ENCODE measurements around the gene SPON1.

The SPON1 gene

DNA sequence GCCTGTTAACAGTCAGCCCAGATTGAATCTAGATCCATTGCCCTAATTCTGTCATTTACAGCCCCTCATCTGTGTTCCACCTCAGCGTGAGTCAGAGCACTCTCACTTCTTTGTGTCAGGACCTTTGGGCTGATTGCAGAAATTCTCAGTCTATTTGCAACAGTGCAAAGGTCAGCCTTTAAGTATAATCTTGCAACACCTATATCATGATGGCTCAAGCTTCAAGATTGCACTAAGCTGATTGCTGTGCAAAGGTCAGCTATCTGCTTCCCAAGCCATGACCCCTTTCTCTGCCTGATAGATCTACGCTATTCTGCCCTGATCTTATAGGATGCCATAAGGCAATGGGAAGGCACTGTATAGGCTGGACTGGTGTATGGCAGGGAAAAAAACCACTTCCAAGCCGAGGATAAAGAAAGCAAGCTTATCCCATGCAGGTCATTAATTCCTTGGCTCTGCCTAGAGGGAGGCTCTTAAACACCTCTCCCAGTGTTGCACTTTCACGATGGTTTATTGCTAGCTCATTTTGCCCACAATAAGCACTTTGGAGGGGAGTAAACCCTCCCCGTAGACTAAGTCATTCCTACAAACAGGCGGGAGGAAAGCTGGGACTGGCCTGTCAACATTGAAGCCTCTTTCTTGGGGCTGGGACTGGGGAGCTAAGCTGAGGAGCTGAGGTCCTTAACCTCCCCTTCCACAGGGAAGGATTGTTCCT is 295.9 kb downstream of the SPON1 start:
- TF ChIP-seq TAF1 (IDR thresholded peaks at IDR 0.05; ENCODE audit: borderline replicate concordance, insufficient read depth, low read length), result no peak
- no peak for TF ChIP-seq REST (IDR thresholded peaks at IDR 0.05; ENCODE audit: insufficient read depth in 1 of 2, low read depth in 2 of 2, low read length in 2 of 2)
- no peak for TF ChIP-seq POLR2AphosphoS5 (IDR thresholded peaks at IDR 0.05; ENCODE audit: low read depth, low read length)
- no peak for TF ChIP-seq FOXP2 (optimal IDR thresholded peaks at IDR 0.05; ENCODE audit: borderline replicate concordance, extremely low read depth, extremely low read length, insufficient read depth)
- TF ChIP-seq SIN3A (IDR thresholded peaks at IDR 0.05; ENCODE audit: borderline replicate concordance, insufficient read depth, low read length), result no peak

DNA sequence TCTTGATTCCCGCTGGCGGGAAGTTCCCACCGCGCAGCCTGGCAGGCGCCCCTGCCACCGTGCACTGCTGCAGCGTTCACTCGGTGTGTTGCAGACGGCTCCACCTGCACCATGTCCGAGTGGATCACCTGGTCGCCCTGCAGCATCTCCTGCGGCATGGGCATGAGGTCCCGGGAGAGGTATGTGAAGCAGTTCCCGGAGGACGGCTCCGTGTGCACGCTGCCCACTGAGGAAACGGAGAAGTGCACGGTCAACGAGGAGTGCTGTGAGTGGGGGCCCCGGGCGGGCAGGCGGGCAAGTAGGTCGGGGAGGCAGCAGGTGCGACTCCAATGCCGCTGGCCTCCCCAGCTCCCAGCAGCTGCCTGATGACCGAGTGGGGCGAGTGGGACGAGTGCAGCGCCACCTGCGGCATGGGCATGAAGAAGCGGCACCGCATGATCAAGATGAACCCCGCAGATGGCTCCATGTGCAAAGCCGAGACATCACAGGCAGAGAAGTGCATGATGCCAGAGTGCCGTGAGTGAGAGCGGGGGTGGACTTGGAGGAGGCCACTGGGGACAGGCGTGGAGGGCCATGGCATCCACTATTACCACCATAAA is 296.8 kb downstream of the SPON1 start:
- TF ChIP-seq TAF1 (IDR thresholded peaks at IDR 0.05; ENCODE audit: borderline replicate concordance, insufficient read depth, low read length) (no peak), REST (IDR thresholded peaks at IDR 0.05; ENCODE audit: insufficient read depth in 1 of 2, low read depth in 2 of 2, low read length in 2 of 2) (no peak), SIN3A (IDR thresholded peaks at IDR 0.05; ENCODE audit: borderline replicate concordance, insufficient read depth, low read length) (no peak), POLR2AphosphoS5 (IDR thresholded peaks at IDR 0.05; ENCODE audit: low read depth, low read length) (no peak), FOXP2 (optimal IDR thresholded peaks at IDR 0.05; ENCODE audit: borderline replicate concordance, extremely low read depth, extremely low read length, insufficient read depth) (no peak)

- TF ChIP-seq FOXP2 (optimal IDR thresholded peaks at IDR 0.05; ENCODE audit: borderline replicate concordance, extremely low read depth, extremely low read length, insufficient read depth) (no peak), REST (IDR thresholded peaks at IDR 0.05; ENCODE audit: insufficient read depth in 1 of 2, low read depth in 2 of 2, low read length in 2 of 2) (no peak), TAF1 (IDR thresholded peaks at IDR 0.05; ENCODE audit: borderline replicate concordance, insufficient read depth, low read length) (no peak), POLR2AphosphoS5 (IDR thresholded peaks at IDR 0.05; ENCODE audit: low read depth, low read length) (no peak), SIN3A (IDR thresholded peaks at IDR 0.05; ENCODE audit: borderline replicate concordance, insufficient read depth, low read length) (no peak)
These were observed 297.4 kb downstream of the SPON1 start for GRCh38 chr11:14259878-14260277.

DNA sequence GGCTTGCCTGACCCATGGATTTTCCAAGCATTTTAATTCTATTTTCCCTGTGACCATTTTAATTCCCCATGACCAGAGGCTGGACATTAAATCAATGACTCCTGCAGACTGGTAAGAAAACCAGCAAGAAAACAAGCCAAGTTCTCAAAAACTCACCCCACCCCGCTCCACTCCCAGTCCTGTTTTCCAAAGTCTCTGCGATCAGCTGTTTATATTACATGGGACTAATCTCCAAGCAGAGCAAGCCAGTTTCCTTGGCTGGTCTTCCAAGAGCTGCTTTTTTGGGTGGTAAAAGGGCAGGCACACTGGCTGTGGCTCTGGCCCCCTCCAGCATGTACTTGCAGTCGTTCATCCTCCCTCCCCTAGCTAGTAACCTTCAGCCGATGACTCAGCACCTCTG is 298.5 kb downstream of the SPON1 start:
- no peak for TF ChIP-seq SIN3A (IDR thresholded peaks at IDR 0.05; ENCODE audit: borderline replicate concordance, insufficient read depth, low read length)

- TF ChIP-seq TAF1 (IDR thresholded peaks at IDR 0.05; ENCODE audit: borderline replicate concordance, insufficient read depth, low read length), result no peak
- no peak for TF ChIP-seq REST (IDR thresholded peaks at IDR 0.05; ENCODE audit: insufficient read depth in 1 of 2, low read depth in 2 of 2, low read length in 2 of 2)
- no peak for TF ChIP-seq FOXP2 (optimal IDR thresholded peaks at IDR 0.05; ENCODE audit: borderline replicate concordance, extremely low read depth, extremely low read length, insufficient read depth)
- no peak for TF ChIP-seq SIN3A (IDR thresholded peaks at IDR 0.05; ENCODE audit: borderline replicate concordance, insufficient read depth, low read length)
- no peak for TF ChIP-seq POLR2AphosphoS5 (IDR thresholded peaks at IDR 0.05; ENCODE audit: low read depth, low read length)
These were observed 299.8 kb downstream of the SPON1 start for GRCh38 chr11:14262271-14262846.

All from PFSK-1 (cell line).